B cell (primary cell): ENCODE measurements around the gene OS9. TPM values are rescaled to one million over a fixed set of nuclear protein-coding genes. Genes with fewer than 3 reads are reported as not detected.

Experiments
- ATAC-seq: fragments of 200-7000 bp; cut with Tn5 transposase; one replicate; pipeline ENCODE4 v1.10.0; 2021; ENCODE audit warnings: low read depth, mild to moderate bottlenecking, moderate number of reproducible peaks, moderate library complexity
- CTCF ChIA-PET: fragments of 350-600 bp; sonication (Branson Sonifier 250); formaldehyde crosslinking; loops from one replicate; lab custom pipeline; 2021; ENCODE audit warnings: antibody characterized with exemption, inconsistent platforms; lab: Charles Lee
- POLR2A ChIA-PET: fragments of 350-600 bp; sonication (Branson Sonifier 250); formaldehyde crosslinking; loops from one replicate; lab custom pipeline; 2021; ENCODE audit warnings: antibody characterized with exemption; lab: Charles Lee
- DNase-seq: peaks from one replicate; pipeline ENCODE4 v3.0.0; 2013
- H2AFZ ChIP-seq: 2 replicates; pipeline ENCODE4 v1.6.1; 2012; ENCODE audit warnings: mild to moderate bottlenecking, low read depth, low read length; ENCODE audit not compliant: insufficient read depth, poor library complexity, severe bottlenecking
- H3K27ac ChIP-seq, 2 donors: 1 replicate in 1 of 2; 2 replicates in 1 of 2; pipeline ENCODE4 v1.5.1; 2012 to 2013; ENCODE audit warnings: low read length in 2 of 2, mild to moderate bottlenecking in 2 of 2, moderate library complexity in 1 of 2
- H3K27me3 ChIP-seq, 4 experiments: fragments of 200-600 bp in 1 of 4; sonication (generic) in 1 of 4; replicated peaks in 1 of 4; 1 replicate in 2 of 4; 2 replicates in 2 of 4; pipeline versions ENCODE4 v1.6.1 to v1.7.0; 2013 to 2016; ENCODE audit warnings: low read length in 3 of 4, mild to moderate bottlenecking in 2 of 4, mixed read lengths in 1 of 4, moderate library complexity in 1 of 4; ENCODE audit not compliant: insufficient read depth in 4 of 4, control insufficient read depth in 3 of 4; ENCODE audit errors: control extremely low read depth in 1 of 4
- H3K36me3 ChIP-seq, 2 experiments: replicated peaks in 1 of 2; 1 replicate in 1 of 2; 2 replicates in 1 of 2; pipeline versions ENCODE4 v1.6.1 to v1.7.1; 2013; ENCODE audit warnings: low read length in 1 of 2; ENCODE audit not compliant: insufficient read depth in 2 of 2, control insufficient read depth in 1 of 2; ENCODE audit errors: control extremely low read depth in 1 of 2, extremely low read depth in 1 of 2
- H3K4me1 ChIP-seq, 2 donors: fragments of 200-600 bp in 1 of 2; sonication (generic) in 1 of 2; 1 replicate in 1 of 2; 2 replicates in 1 of 2; pipeline versions ENCODE4 v1.5.1 to v1.6.1; 2013 to 2017; ENCODE audit warnings: low read length in 2 of 2; ENCODE audit not compliant: control insufficient read depth in 2 of 2, insufficient read depth in 2 of 2
- H3K4me2 ChIP-seq: replicated peaks from 2 replicates; pipeline ENCODE3; 2012; ENCODE audit warnings: mild to moderate bottlenecking, low read depth, low read length; ENCODE audit not compliant: poor library complexity, severe bottlenecking
- H3K4me3 ChIP-seq, 5 experiments: fragments of 200-600 bp in 1 of 5; sonication (generic) in 1 of 5; 1 replicate in 3 of 5; 2 replicates in 2 of 5; pipeline versions ENCODE4 v1.5.1 to v1.7.0; 2011 to 2016; ENCODE audit warnings: low read length in 4 of 5, mild to moderate bottlenecking in 4 of 5, low read depth in 2 of 5, control low read depth in 1 of 5, moderate library complexity in 1 of 5; ENCODE audit not compliant: insufficient read depth in 1 of 5; ENCODE audit errors: control extremely low read depth in 1 of 5, extremely low read depth in 1 of 5
- H3K79me2 ChIP-seq: fragments of 200-600 bp; sonication (generic); one replicate; pipeline ENCODE4 v1.6.0; 2016; ENCODE audit warnings: low read length; ENCODE audit not compliant: control insufficient read depth, insufficient read depth
- H3K9ac ChIP-seq: fragments of 200-600 bp; sonication (generic); 2 replicates; pipeline ENCODE4 v1.6.1; 2017; ENCODE audit warnings: mild to moderate bottlenecking, low read length, moderate library complexity
- H3K9me3 ChIP-seq, 3 donors: one replicate each; pipeline versions ENCODE4 v1.6.1 to v1.7.1; 2013; ENCODE audit warnings: low read length in 2 of 3; ENCODE audit not compliant: control insufficient read depth in 2 of 3, insufficient read depth in 1 of 3; ENCODE audit errors: control extremely low read depth in 1 of 3
- H4K20me1 ChIP-seq: 2 replicates; pipeline ENCODE4 v1.6.0; 2012; ENCODE audit warnings: mild to moderate bottlenecking, low read length; ENCODE audit not compliant: insufficient read depth, control insufficient read depth, poor library complexity, severe bottlenecking
- H3K27ac Mint-ChIP-seq: one replicate; pipeline ENCODE4 v1.8.0; 2021; ENCODE audit warnings: mixed read lengths
- H3K27me3 Mint-ChIP-seq: one replicate; pipeline ENCODE4 v1.8.0; 2021; ENCODE audit warnings: mixed read lengths
- H3K4me1 Mint-ChIP-seq: one replicate; pipeline ENCODE4 v1.8.0; 2021; ENCODE audit warnings: mixed read lengths
- H3K4me3 Mint-ChIP-seq: one replicate; pipeline ENCODE4 v1.8.0; 2021; ENCODE audit warnings: mixed read lengths
- H3K9me3 Mint-ChIP-seq: one replicate; pipeline ENCODE4 v1.8.0; 2022; ENCODE audit warnings: mixed read lengths; ENCODE audit not compliant: insufficient read depth
- CTCF ChIP-seq: fragments of 200-600 bp; IDR thresholded peaks from one replicate; pipeline ENCODE4 v1.8.0; 2022; ENCODE audit warnings: antibody characterized with exemption, mild to moderate bottlenecking
- EZH2 ChIP-seq: IDR thresholded peaks from 2 replicates; pipeline ENCODE4 v1.6.1; 2012; ENCODE audit warnings: borderline replicate concordance, low read depth, mild to moderate bottlenecking, moderate library complexity, low read length; ENCODE audit not compliant: insufficient read depth, poor library complexity, severe bottlenecking
- WGBS: methylation state at CpG from one replicate; pipeline ENCODE4 v1.1.5; 2013; ENCODE audit warnings: missing lambda C conversion rate; ENCODE audit not compliant: insufficient coverage; 5-methylcytosine and 5-hydroxymethylcytosine counted together
- intact Hi-C: fragments of 100-400 bp; cut with micrococcal nuclease; formaldehyde crosslinking; loops from one replicate; pipeline ENCODE4 v1.10.0; 2022
- polyA plus RNA-seq: library from polyadenylated mRNA; depleted of rRNA; stranded (reverse); fragments of >200 nt; gene quantifications from 2 replicates; pipeline ENCODE4 v1.2.3, GENCODE V29; 2012
- total RNA-seq, 2 donors: library from RNA; stranded (reverse); fragments of 120-200 nt in 1 of 2; gene quantifications; 1 replicate in 1 of 2; 2 replicates in 1 of 2; pipeline versions ENCODE4 v1.2.3 to v1.2.4, GENCODE V29; 2013 to 2022

OS9 gene
- total and polyA plus RNA-seq, 2 donors (not counting 1 experiment from before 2014, with no cell fraction given) = 182 to 234 TPM

- Histone ChIP-seq H3K79me2 (peaks cover 48% of the 10 kb centered on the region), H3K36me3 (peaks cover 1 to 34% of the 10 kb centered on the region in 2 experiments), H3K4me1 (peaks cover 44 to 65% of the 10 kb centered on the region in 2 donors), H3K27ac (peak overlapping the region; percentile 78 to 90), H3K9ac (peak overlapping the region; percentile 80), H4K20me1 (peaks cover 47% of the 10 kb centered on the region), H3K4me3 (peak overlapping the region; percentile 67 to 87 (median 85)), H3K4me2 (peak overlapping the region; percentile 90), H3K9me3 (no peaks in the 10 kb centered on the region), H3K27me3 (no peaks in the 10 kb centered on the region), H2AFZ (peak overlapping the region; percentile 55)
- H3K4me3 Mint-ChIP-seq = peak overlapping the region; percentile 94
- CTCF ChIA-PET = interaction anchor here (0.8 to 2.6 kb wide), 20 partner anchors 7 to 149 kb away, joined by 3 to 37 read pairs (median 5); partner anchors contain the start of genes CYP27B1, EEF1AKMT3, METTL1 and TSFM
- intact Hi-C loops = loop anchor here (1.0 to 10.0 kb wide), 8 partner anchors 10 to 671 kb away; partner anchors contain the start of genes CTDSP2, GLI1, INHBE and MARS1
- ATAC-seq (peak; percentile 6), DNase-seq (peak; percentile 76)
- POLR2A ChIA-PET = interaction anchor here (0.8 to 1.4 kb wide), 6 partner anchors 10 to 185 kb away, joined by 3 to 7 read pairs (median 4); partner anchors contain the start of genes ATP23, CTDSP2, OS9 and TSPAN31
- WGBS = under 1% methylated on average over 63 of the region's 76 CpGs
- no peaks in the 10 kb centered on the region for H3K9me3 Mint-ChIP-seq
- H3K27ac Mint-ChIP-seq = peak overlapping the region; percentile 95
- TF ChIP-seq EZH2 = no peak
- TF ChIP-seq CTCF = no peak
- no peaks in the 10 kb centered on the region for H3K27me3 Mint-ChIP-seq
- H3K4me1 Mint-ChIP-seq = peaks cover 69% of the 10 kb centered on the region
Observed at GRCh38 chr12:57755454-57756372, 61.8 kb downstream of the OS9 start.
